Calu3 (cell line): ENCODE results near the gene SEC63. TPM values are rescaled to one million over a fixed set of nuclear protein-coding genes. Genes with fewer than 3 reads are reported as not detected.

ENCODE experiments used
- BruUV-seq: library from RNA; stranded (reverse); fragments of 400-500 nt; replicated peaks from 2 replicates; lab custom pipeline; 2021; lab: Mats Ljungman, UMichigan
- CTCF ChIA-PET: fragments of 300-600 bp; sonication (Branson Sonifier 250); formaldehyde crosslinking; loops from one replicate; lab custom pipeline; 2022; ENCODE audit warnings: antibody characterized with exemption; lab: Charles Lee
- DNase-seq: peaks from one replicate; pipeline ENCODE4 v3.0.0; 2022
- H3K27ac Mint-ChIP-seq: one replicate; pipeline ENCODE4 v1.8.0; 2022; ENCODE audit warnings: mixed read lengths; ENCODE audit not compliant: unreplicated experiment
- H3K27me3 Mint-ChIP-seq: one replicate; pipeline ENCODE4 v1.8.0; 2022; ENCODE audit warnings: mixed read lengths; ENCODE audit not compliant: unreplicated experiment
- H3K36me3 Mint-ChIP-seq: one replicate; pipeline ENCODE4 v1.8.0; 2022; ENCODE audit warnings: mild to moderate bottlenecking, moderate library complexity, mixed read lengths; ENCODE audit not compliant: insufficient read depth, unreplicated experiment
- H3K4me1 Mint-ChIP-seq: one replicate; pipeline ENCODE4 v1.8.0; 2022; ENCODE audit warnings: mild to moderate bottlenecking, low read depth, mixed read lengths; ENCODE audit not compliant: unreplicated experiment
- H3K4me3 Mint-ChIP-seq: one replicate; pipeline ENCODE4 v1.8.0; 2022; ENCODE audit warnings: mild to moderate bottlenecking, low read depth, moderate library complexity, mixed read lengths; ENCODE audit not compliant: unreplicated experiment
- H3K9me3 Mint-ChIP-seq: one replicate; pipeline ENCODE4 v1.8.0; 2022; ENCODE audit warnings: low read depth, mixed read lengths; ENCODE audit not compliant: unreplicated experiment
- CTCF ChIP-seq: fragments of 200-600 bp; IDR thresholded peaks from one replicate; pipeline ENCODE4 v1.8.0; 2022; ENCODE audit warnings: antibody characterized with exemption; ENCODE audit not compliant: unreplicated experiment
- intact Hi-C: fragments of 100-400 bp; cut with micrococcal nuclease; formaldehyde crosslinking; loops from one replicate; pipeline ENCODE4 v1.10.0; 2022; ENCODE audit not compliant: unreplicated experiment
- total RNA-seq: library from RNA; stranded (reverse); gene quantifications from 2 replicates; pipeline ENCODE4 v1.2.3, GENCODE V29; 2022

Gene SEC63
- total RNA-seq, 1 experiment from 2014 or later, result 135 TPM

- Mint-ChIP-seq H3K4me3 (no peak overlapping the region), H3K27ac (no peak overlapping the region), H3K27me3 (peaks cover 30% of the 10 kb centered on the region), H3K9me3 (no peaks in the 10 kb centered on the region), H3K4me1 (no peaks in the 10 kb centered on the region), H3K36me3 (no peaks in the 10 kb centered on the region)
- TF ChIP-seq CTCF, result no peak
- CTCF ChIA-PET, result no interaction called here
- no peak for DNase-seq
- intact Hi-C loops, result no loop called here
- no TSS peak for BruUV-seq
These were observed 124.9 kb downstream of the SEC63 start for GRCh38 chr6:107833136-107833535.

DNA sequence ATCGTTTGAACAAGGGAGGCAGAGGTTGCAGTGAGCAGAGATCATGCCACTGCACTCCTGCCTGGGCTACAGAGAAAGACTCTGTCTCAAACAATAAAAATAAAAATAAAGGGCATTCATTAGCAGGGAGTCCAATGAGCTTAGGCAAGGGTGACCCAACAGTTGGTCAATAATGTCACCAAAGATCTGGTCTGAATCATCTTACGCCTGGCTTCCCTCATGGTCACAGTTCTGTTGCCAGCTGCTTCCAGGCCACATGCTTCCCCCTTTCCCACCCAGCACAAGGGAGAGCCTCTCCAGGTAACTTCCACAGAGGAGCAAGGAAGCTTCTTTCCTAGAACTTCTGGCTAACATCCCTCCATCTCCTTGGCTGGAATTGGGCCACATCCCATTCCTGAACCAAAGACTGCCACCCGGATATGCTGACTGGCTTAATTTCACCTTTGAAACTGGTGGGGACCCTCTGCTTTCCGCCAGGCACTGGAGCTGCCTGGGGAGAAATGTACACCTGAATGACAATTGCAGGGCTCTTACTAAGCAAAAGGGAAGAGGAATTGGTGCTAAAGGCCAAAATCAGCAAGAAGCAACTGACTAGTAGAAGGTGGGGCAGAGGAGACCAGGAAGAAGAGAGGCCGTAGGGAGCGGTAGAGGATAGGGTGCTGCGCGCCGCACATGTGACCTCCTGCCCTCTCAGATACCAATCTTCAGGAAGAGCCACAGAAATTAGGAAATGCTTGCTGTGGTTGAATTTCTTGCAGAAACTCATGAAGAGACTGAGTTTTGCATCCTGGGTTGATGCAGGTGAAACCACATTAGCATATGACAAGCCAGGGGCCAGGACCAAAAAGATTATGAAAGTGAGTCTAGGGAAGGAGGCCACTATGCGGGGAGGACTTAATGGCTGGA is 125.6 kb downstream of the SEC63 start:
- TF ChIP-seq CTCF, result no peak
- no TSS peak for BruUV-seq
- CTCF ChIA-PET, result no interaction called here

GRCh38 chr6:107830060-107830459 is 127.9 kb downstream of the SEC63 start:
- no TSS peak for BruUV-seq
- Mint-ChIP-seq H3K27ac (no peak overlapping the region), H3K4me1 (no peaks in the 10 kb centered on the region), H3K36me3 (no peaks in the 10 kb centered on the region), H3K4me3 (no peak overlapping the region), H3K9me3 (no peaks in the 10 kb centered on the region), H3K27me3 (peaks cover 30% of the 10 kb centered on the region)
- CTCF ChIA-PET, result interaction anchor here (0.7 kb wide), 1 partner anchor 699 kb away, joined by 5 read pairs; no protein-coding TSS in a partner anchor
- DNase-seq, result no peak
- TF ChIP-seq CTCF, result no peak
- intact Hi-C loops, result no loop called here

More for the DNA sequence above, 125.6 kb downstream of the SEC63 start:
- no peaks in the 10 kb centered on the region for H3K9me3 Mint-ChIP-seq
- H3K4me3 Mint-ChIP-seq, result no peak overlapping the region
- DNase-seq, result no peak
- H3K27me3 Mint-ChIP-seq, result peaks cover 30% of the 10 kb centered on the region
- H3K4me1 Mint-ChIP-seq, result no peaks in the 10 kb centered on the region
- H3K36me3 Mint-ChIP-seq, result no peaks in the 10 kb centered on the region
- intact Hi-C loops, result no loop called here
- H3K27ac Mint-ChIP-seq, result no peak overlapping the region

DNA sequence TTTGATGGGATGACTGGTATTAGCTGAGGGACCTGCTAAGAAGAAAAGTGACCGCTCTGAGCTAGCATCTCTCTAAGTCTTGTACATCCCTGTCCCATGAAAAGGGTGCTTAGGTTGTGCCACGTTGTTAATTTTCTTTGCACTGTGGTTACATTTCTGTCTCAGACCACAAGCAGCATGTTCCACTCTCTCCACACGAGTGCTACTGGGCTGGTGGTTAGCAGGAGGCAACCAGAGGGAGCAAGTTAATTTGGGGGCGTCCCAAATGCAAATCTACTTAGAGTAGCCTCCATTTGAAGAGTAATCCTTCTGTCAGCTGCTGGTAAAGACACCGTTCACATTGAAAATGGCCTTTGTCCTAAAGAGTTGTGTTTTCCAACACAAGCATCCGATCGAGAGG is 130.5 kb downstream of the SEC63 start:
- no peak for TF ChIP-seq CTCF
- no peak overlapping the region for H3K4me3 Mint-ChIP-seq
- BruUV-seq, result no TSS peak
- DNase-seq, result no peak
- peaks cover 12% of the 10 kb centered on the region for H3K4me1 Mint-ChIP-seq
- peaks cover 11% of the 10 kb centered on the region for H3K27me3 Mint-ChIP-seq
- H3K27ac Mint-ChIP-seq, result no peak overlapping the region
- intact Hi-C loops, result no loop called here
- CTCF ChIA-PET, result no interaction called here
- no peaks in the 10 kb centered on the region for H3K36me3 Mint-ChIP-seq
- H3K9me3 Mint-ChIP-seq, result no peaks in the 10 kb centered on the region
